ENCODE results near the gene NDUFS6. TPM values are rescaled to one million over a fixed set of nuclear protein-coding genes. Genes with fewer than 3 reads are reported as not detected.
"Not testable (repeated sequence)": the region's sequence is repeated elsewhere in the genome, so short reads cannot be mapped to it uniquely, and the experiment has no call there.

NDUFS6 gene
- total and polyA plus RNA-seq, 5 experiments from 2014 or later = 12.6 to 75.8 (median 69.3) TPM

- Mint-ChIP-seq H3K27ac (peak overlapping the region in 2 of 10 donors; percentile 14 to 40), H3K9me3 (no peaks in the 10 kb centered on the region), H3K27me3 (no peaks in the 10 kb centered on the region), H3K36me3 (peaks cover 4 to 96% (median 34%) of the 10 kb centered on the region in 3 donors), H3K4me3 (no peak overlapping the region), H3K4me1 (peaks cover 0 to 6% (median 4%) of the 10 kb centered on the region in 4 donors)
- POLR2A ChIA-PET = interaction anchor here (0.8 kb wide), 1 partner anchor 22 kb away, joined by 3 read pairs; no protein-coding TSS in a partner anchor
- DNase-seq = no peak
- no peak for ATAC-seq
These were observed 14.7 kb downstream of the NDUFS6 start for GRCh38 chr5:1815881-1816292.

- H3K36me3 Mint-ChIP-seq = peaks cover 4 to 97% (median 37%) of the 10 kb centered on the region in 3 donors
- ATAC-seq, H3K4me3 Mint-ChIP-seq, POLR2A ChIA-PET, H3K9me3 Mint-ChIP-seq, H3K27me3 Mint-ChIP-seq, DNase-seq, H3K4me1 Mint-ChIP-seq: not testable (repeated sequence)
- peak overlapping the region in 1 of 10 donors; percentile 73 for H3K27ac Mint-ChIP-seq
These were observed 15.4 kb downstream of the NDUFS6 start for GRCh38 chr5:1816495-1817089.

GRCh38 chr5:1817261-1818043, 16.2 kb downstream of the NDUFS6 start:
- no peak for ATAC-seq

GRCh38 chr5:1818784-1819183, 17.6 kb downstream of the NDUFS6 start:
- H3K4me1 Mint-ChIP-seq = peaks cover 0 to 6% (median 2%) of the 10 kb centered on the region in 4 donors
- H3K4me3 Mint-ChIP-seq = no peak overlapping the region
- no peaks in the 10 kb centered on the region for H3K9me3 Mint-ChIP-seq
- H3K27me3 Mint-ChIP-seq = no peaks in the 10 kb centered on the region
- POLR2A ChIA-PET = interaction anchor here (0.6 kb wide), 1 partner anchor 18 kb away, joined by 3 read pairs; the partner anchor contains the start of gene NDUFS6
- H3K27ac Mint-ChIP-seq = no peak overlapping the region
- no peak for DNase-seq
- peaks cover 4 to 96% (median 37%) of the 10 kb centered on the region in 3 donors for H3K36me3 Mint-ChIP-seq
- ATAC-seq = no peak

More at GRCh38 chr5:1817261-1818043, 16.2 kb downstream of the NDUFS6 start:
- Mint-ChIP-seq H3K9me3 (no peaks in the 10 kb centered on the region), H3K4me1 (peaks cover 0 to 6% (median under 1%) of the 10 kb centered on the region in 4 donors), H3K4me3 (no peak overlapping the region), H3K27ac (peak overlapping the region in 2 of 10 donors; percentile 47 to 73), H3K27me3 (no peaks in the 10 kb centered on the region), H3K36me3 (peaks cover 4 to 95% (median 37%) of the 10 kb centered on the region in 3 donors)
- no peak for DNase-seq
- POLR2A ChIA-PET = no interaction called here

- H3K9me3 Mint-ChIP-seq = no peaks in the 10 kb centered on the region
- POLR2A ChIA-PET = interaction anchor here (1.4 kb wide), 1 partner anchor 47 kb away, joined by 3 read pairs; no protein-coding TSS in a partner anchor
These were observed 18.3 kb downstream of the NDUFS6 start for GRCh38 chr5:1819458-1819857.

GRCh38 chr5:1820381-1820780, 19.2 kb downstream of the NDUFS6 start:
- H3K36me3 Mint-ChIP-seq = peaks cover 4 to 85% (median 32%) of the 10 kb centered on the region in 3 donors
- H3K27me3 Mint-ChIP-seq = no peaks in the 10 kb centered on the region
- DNase-seq = no peak
- H3K4me3 Mint-ChIP-seq = no peak overlapping the region
- H3K9me3 Mint-ChIP-seq = no peaks in the 10 kb centered on the region
- H3K27ac Mint-ChIP-seq = no peak overlapping the region
- peaks cover 0 to 6% (median 2%) of the 10 kb centered on the region in 4 donors for H3K4me1 Mint-ChIP-seq
- ATAC-seq = no peak
- POLR2A ChIA-PET = interaction anchor here (1.4 kb wide), 1 partner anchor 48 kb away, joined by 3 read pairs; no protein-coding TSS in a partner anchor

More at GRCh38 chr5:1819458-1819857, 18.3 kb downstream of the NDUFS6 start:
- no peak overlapping the region for H3K4me3 Mint-ChIP-seq
- peaks cover 4 to 94% (median 37%) of the 10 kb centered on the region in 3 donors for H3K36me3 Mint-ChIP-seq
- peaks cover 0 to 6% (median 2%) of the 10 kb centered on the region in 4 donors for H3K4me1 Mint-ChIP-seq
- H3K27me3 Mint-ChIP-seq = no peaks in the 10 kb centered on the region
- ATAC-seq = no peak
- H3K27ac Mint-ChIP-seq = peak overlapping the region in 2 of 10 donors; percentile 46 to 51
- DNase-seq = no peak

- H3K27me3 Mint-ChIP-seq = no peaks in the 10 kb centered on the region
- no peak overlapping the region for H3K4me3 Mint-ChIP-seq
- H3K27ac Mint-ChIP-seq = no peak overlapping the region
- ATAC-seq (no peak), DNase-seq (no peak)
- H3K36me3 Mint-ChIP-seq = peaks cover 4 to 79% (median 32%) of the 10 kb centered on the region in 3 donors
- H3K4me1 Mint-ChIP-seq = peaks cover 0 to 6% (median 2%) of the 10 kb centered on the region in 4 donors
- no peaks in the 10 kb centered on the region for H3K9me3 Mint-ChIP-seq
- POLR2A ChIA-PET = interaction anchor here (1.4 kb wide), 1 partner anchor 48 kb away, joined by 3 read pairs; no protein-coding TSS in a partner anchor
These were observed 19.7 kb downstream of the NDUFS6 start for GRCh38 chr5:1820926-1821325.

- H3K27me3 Mint-ChIP-seq = no peaks in the 10 kb centered on the region
- H3K4me1 Mint-ChIP-seq = peaks cover 0 to 4% (median 2%) of the 10 kb centered on the region in 4 donors
- peaks cover 0 to 70% (median 26%) of the 10 kb centered on the region in 3 donors for H3K36me3 Mint-ChIP-seq
- H3K27ac Mint-ChIP-seq = peak overlapping the region in 1 of 10 donors; percentile 60
- no peaks in the 10 kb centered on the region for H3K9me3 Mint-ChIP-seq
- POLR2A ChIA-PET = no interaction called here
- H3K4me3 Mint-ChIP-seq = no peak overlapping the region
- DNase-seq (no peak), ATAC-seq (no peak)
These were observed 20.7 kb downstream of the NDUFS6 start for GRCh38 chr5:1821862-1822261.

- H3K27ac Mint-ChIP-seq = peak overlapping the region in 1 of 10 donors; percentile 11
- no peak overlapping the region for H3K4me3 Mint-ChIP-seq
- H3K4me1 Mint-ChIP-seq = peaks cover 0 to 4% (median 2%) of the 10 kb centered on the region in 4 donors
- POLR2A ChIA-PET = no interaction called here
- DNase-seq (no peak), ATAC-seq (no peak)
- H3K27me3 Mint-ChIP-seq = no peaks in the 10 kb centered on the region
- no peaks in the 10 kb centered on the region for H3K9me3 Mint-ChIP-seq
- H3K36me3 Mint-ChIP-seq = peaks cover 0 to 54% (median 18%) of the 10 kb centered on the region in 3 donors
These were observed 22.3 kb downstream of the NDUFS6 start for GRCh38 chr5:1823381-1824034.

- DNase-seq = no peak
- H3K4me3 Mint-ChIP-seq = no peak overlapping the region
- peaks cover 0 to 46% (median 12%) of the 10 kb centered on the region in 3 donors for H3K36me3 Mint-ChIP-seq
- no peaks in the 10 kb centered on the region for H3K9me3 Mint-ChIP-seq
- peaks cover 0 to 4% (median 2%) of the 10 kb centered on the region in 4 donors for H3K4me1 Mint-ChIP-seq
- ATAC-seq = no peak
- POLR2A ChIA-PET = interaction anchor here (1.2 kb wide), 1 partner anchor 24 kb away, joined by 4 read pairs; no protein-coding TSS in a partner anchor
- H3K27ac Mint-ChIP-seq = no peak overlapping the region
- no peaks in the 10 kb centered on the region for H3K27me3 Mint-ChIP-seq
These were observed 23.1 kb downstream of the NDUFS6 start for GRCh38 chr5:1824109-1824821.

- Mint-ChIP-seq H3K27me3 (no peaks in the 10 kb centered on the region), H3K9me3 (no peaks in the 10 kb centered on the region), H3K4me1 (peaks cover 0 to 4% (median 0%) of the 10 kb centered on the region in 4 donors), H3K27ac (peak overlapping the region in 2 of 10 donors; percentile 27 to 34), H3K4me3 (no peak overlapping the region), H3K36me3 (peaks cover 0 to 42% (median 10%) of the 10 kb centered on the region in 3 donors)
- POLR2A ChIA-PET = interaction anchor here (1.2 kb wide), 1 partner anchor 25 kb away, joined by 4 read pairs; no protein-coding TSS in a partner anchor
- no peak for DNase-seq
- no peak for ATAC-seq
These were observed 24.0 kb downstream of the NDUFS6 start for GRCh38 chr5:1824903-1825841.
